ENCODE data around the gene EHMT1. TPM values are rescaled to one million over a fixed set of nuclear protein-coding genes. Genes with fewer than 3 reads are reported as not detected.

Gene EHMT1
- total and polyA plus RNA-seq, 2 of the 13 experiments (the other 11 are each of a cell fraction or from before 2014, with no cell fraction given) = 23.0 to 27.1 TPM

GRCh38 chr9:137785704-137786161, 166.9 kb downstream of the EHMT1 start (continued):
- TF ChIP-seq PBX2 (CRISPR knock-in tag; IDR thresholded peaks at IDR 0.05) (no peak), HOXA7 (CRISPR knock-in tag; IDR thresholded peaks at IDR 0.05) (no peak), POLR2G (IDR thresholded peaks at IDR 0.05; ENCODE audit: low read depth, low read length) (no peak), ZFP62 (CRISPR knock-in tag; IDR thresholded peaks at IDR 0.05) (no peak), HNF1B (CRISPR knock-in tag; IDR thresholded peaks at IDR 0.05) (0 out of 2 replicates have a peak, but pooled peaks have one; percentile 46), MIXL1 (CRISPR knock-in tag; IDR thresholded peaks at IDR 0.05) (no peak), THRA (CRISPR knock-in tag; IDR thresholded peaks at IDR 0.05; ENCODE audit: borderline replicate concordance) (0 out of 2 replicates have a peak, but pooled peaks have one; percentile 21), WIZ (CRISPR knock-in tag; IDR thresholded peaks at IDR 0.05) (no peak), SMAD3 (CRISPR knock-in tag; IDR thresholded peaks at IDR 0.05) (no peak), ERF (CRISPR knock-in tag; IDR thresholded peaks at IDR 0.05) (peak; percentile 63; the same call in 1 of the 2 replicates), KMT2A (CRISPR knock-in tag; IDR thresholded peaks at IDR 0.05) (no peak), SIN3A (IDR thresholded peaks at IDR 0.05; ENCODE audit: borderline replicate concordance, low read depth, low read length) (no peak), THAP11 (CRISPR knock-in tag; IDR thresholded peaks at IDR 0.05) (peak; percentile 39; the same call in 1 of the 2 replicates), DDIT3 (CRISPR knock-in tag; IDR thresholded peaks at IDR 0.05) (no peak), ZNF317 (CRISPR knock-in tag; IDR thresholded peaks at IDR 0.05) (no peak), ZHX2 (IDR thresholded peaks at IDR 0.05; ENCODE audit: low read depth) (no peak), ZHX2 (CRISPR knock-in tag; IDR thresholded peaks at IDR 0.05; ENCODE audit: borderline replicate concordance) (no peak), ZNF629 (CRISPR knock-in tag; conservative IDR thresholded peaks at IDR 0.05) (no peak), CREM (IDR thresholded peaks at IDR 0.05) (peak; percentile 37; the same call in 1 of the 2 replicates), CREM (CRISPR knock-in tag; IDR thresholded peaks at IDR 0.05) (no peak)

All from HepG2 (cell line).